Loucy (cell line): Measurements from ENCODE around the gene LRP2BP.

Source experiments
- H2AFZ ChIP-seq: fragments of 200-600 bp; sonication (generic); 2 replicates; pipeline ENCODE4 v1.6.0; 2016; ENCODE audit warnings: antibody characterized with exemption, mild to moderate bottlenecking, low read length, moderate library complexity
- H3F3A ChIP-seq: fragments of 200-600 bp; 2 replicates; pipeline ENCODE4 v1.6.0; 2016; ENCODE audit warnings: antibody characterized with exemption, low read depth, mild to moderate bottlenecking
- H3K27me3 ChIP-seq: fragments of 200-600 bp; sonication (generic); 2 replicates; pipeline ENCODE4 v1.6.1; 2014; ENCODE audit warnings: low read length, mild to moderate bottlenecking; ENCODE audit not compliant: insufficient read depth, poor library complexity, severe bottlenecking
- H3K36me3 ChIP-seq: fragments of 200-600 bp; sonication (generic); 2 replicates; pipeline ENCODE4 v1.6.1; 2016; ENCODE audit warnings: low read length; ENCODE audit not compliant: insufficient read depth
- H3K4me1 ChIP-seq: fragments of 200-600 bp; sonication (generic); 2 replicates; pipeline ENCODE4 v1.5.1; 2014; ENCODE audit warnings: low read length, mild to moderate bottlenecking; ENCODE audit not compliant: insufficient read depth, poor library complexity, severe bottlenecking
- H3K4me2 ChIP-seq: fragments of 200-600 bp; sonication (generic); 2 replicates; pipeline ENCODE4 v1.6.0; 2014; ENCODE audit warnings: antibody characterized with exemption, low read length, low read depth, mild to moderate bottlenecking; ENCODE audit not compliant: poor library complexity, severe bottlenecking
- H3K4me3 ChIP-seq: fragments of 200-600 bp; sonication (generic); 2 replicates; pipeline ENCODE4 v1.5.1; 2014; ENCODE audit warnings: low read length, mild to moderate bottlenecking, mixed read lengths; ENCODE audit not compliant: poor library complexity, severe bottlenecking
- H3K79me2 ChIP-seq: fragments of 200-600 bp; sonication (generic); 2 replicates; pipeline ENCODE4 v1.6.1; 2014; ENCODE audit warnings: low read length; ENCODE audit not compliant: insufficient read depth
- H3K9ac ChIP-seq: fragments of 200-600 bp; sonication (generic); 2 replicates; pipeline ENCODE4 v1.6.0; 2014; ENCODE audit warnings: mild to moderate bottlenecking, low read depth, low read length, moderate library complexity; ENCODE audit not compliant: poor library complexity, severe bottlenecking
- H3K9me2 ChIP-seq: fragments of 200-600 bp; sonication (generic); replicated peaks from 2 replicates; pipeline ENCODE4 v1.6.1; 2016; ENCODE audit warnings: low read depth, low read length, mixed read lengths
- H3K9me3 ChIP-seq: fragments of 200-600 bp; sonication (generic); 2 replicates; pipeline ENCODE4 v1.6.1; 2014; ENCODE audit warnings: mild to moderate bottlenecking, antibody characterized with exemption, low read length, low read depth; ENCODE audit not compliant: insufficient read depth
- H4K20me1 ChIP-seq: fragments of 200-600 bp; sonication (generic); 2 replicates; pipeline ENCODE4 v1.6.0; 2014; ENCODE audit warnings: antibody characterized with exemption, low read length, mild to moderate bottlenecking; ENCODE audit not compliant: insufficient read depth, poor library complexity, severe bottlenecking
- CTCF ChIP-seq: fragments of 200-600 bp; sonication (generic); conservative IDR thresholded peaks from 2 replicates; pipeline ENCODE4 v1.5.1; 2014; ENCODE audit warnings: mild to moderate bottlenecking, antibody characterized with exemption, low read length
- EZH2phosphoT487 ChIP-seq: fragments of 200-600 bp; IDR thresholded peaks from 2 replicates; pipeline ENCODE4 v1.6.1; 2018; ENCODE audit warnings: antibody characterized with exemption, mild to moderate bottlenecking, moderate library complexity, borderline replicate concordance

The LRP2BP gene

GRCh38 chr4:185437809-185438208 lies 42.1 kb upstream of the LRP2BP start:
- Histone ChIP-seq H3K4me2 (no peak overlapping the region), H3K9me2 (no peaks in the 10 kb centered on the region), H3K79me2 (no peaks in the 10 kb centered on the region), H3K36me3 (no peaks in the 10 kb centered on the region), H3K9me3 (no peaks in the 10 kb centered on the region), H3K9ac (no peak overlapping the region), H3K4me3 (no peak overlapping the region), H3F3A (no peaks in the 10 kb centered on the region), H4K20me1 (no peaks in the 10 kb centered on the region), H3K27me3 (no peaks in the 10 kb centered on the region), H3K4me1 (no peaks in the 10 kb centered on the region), H2AFZ (no peak overlapping the region)
- TF ChIP-seq CTCF (no peak), EZH2phosphoT487 (no peak)

- Histone ChIP-seq H2AFZ (no peak overlapping the region), H3K27me3 (no peaks in the 10 kb centered on the region), H3K36me3 (no peaks in the 10 kb centered on the region), H3K9me2 (no peaks in the 10 kb centered on the region), H3K9ac (no peak overlapping the region), H3K4me1 (no peaks in the 10 kb centered on the region), H3K4me2 (no peak overlapping the region), H3K4me3 (no peak overlapping the region), H3F3A (no peaks in the 10 kb centered on the region), H3K9me3 (no peaks in the 10 kb centered on the region), H4K20me1 (no peaks in the 10 kb centered on the region), H3K79me2 (no peaks in the 10 kb centered on the region)
- TF ChIP-seq CTCF: no peak
- TF ChIP-seq EZH2phosphoT487: no peak
These were observed 39.7 kb upstream of the LRP2BP start for GRCh38 chr4:185435466-185435865.

GRCh38 chr4:185429660-185430059 lies 33.9 kb upstream of the LRP2BP start:
- no peaks in the 10 kb centered on the region for H3K9me2 ChIP-seq
- H3K79me2 ChIP-seq: peaks cover 4% of the 10 kb centered on the region; the same call in 1 of the 2 replicates
- H3K9me3 ChIP-seq: no peaks in the 10 kb centered on the region
- H2AFZ ChIP-seq: no peak overlapping the region
- TF ChIP-seq EZH2phosphoT487: no peak
- no peak for TF ChIP-seq CTCF
- H3K9ac ChIP-seq: no peak overlapping the region
- H3F3A ChIP-seq: no peaks in the 10 kb centered on the region
- peaks cover 3% of the 10 kb centered on the region for H3K4me1 ChIP-seq
- H3K27me3 ChIP-seq: no peaks in the 10 kb centered on the region
- no peaks in the 10 kb centered on the region for H4K20me1 ChIP-seq
- no peak overlapping the region for H3K4me2 ChIP-seq
- no peak overlapping the region for H3K4me3 ChIP-seq
- H3K36me3 ChIP-seq: no peaks in the 10 kb centered on the region
